Sigmoid colon (tissue), 4 donors: ENCODE results near the gene VASP.

ENCODE experiments used
- POLR2AphosphoS5 ChIP-seq, 4 donors: sonication (generic); formaldehyde crosslinking; IDR thresholded peaks; one replicate each; pipeline ENCODE4 v1.6.1; 2017; ENCODE audit warnings: antibody characterized with exemption in 4 of 4
- TF ChIP-seq, protein P1 (sequence below), 4 experiments: fragments of 450-650 bp in 3 of 4; fragments of 200-600 bp in 1 of 4; IDR thresholded peaks; one replicate each; pipeline ENCODE4 v1.5.1; 2016 to 2019; ENCODE audit warnings: antibody characterized with exemption in 4 of 4, mild to moderate bottlenecking in 3 of 4, moderate library complexity in 2 of 4

DNA sequence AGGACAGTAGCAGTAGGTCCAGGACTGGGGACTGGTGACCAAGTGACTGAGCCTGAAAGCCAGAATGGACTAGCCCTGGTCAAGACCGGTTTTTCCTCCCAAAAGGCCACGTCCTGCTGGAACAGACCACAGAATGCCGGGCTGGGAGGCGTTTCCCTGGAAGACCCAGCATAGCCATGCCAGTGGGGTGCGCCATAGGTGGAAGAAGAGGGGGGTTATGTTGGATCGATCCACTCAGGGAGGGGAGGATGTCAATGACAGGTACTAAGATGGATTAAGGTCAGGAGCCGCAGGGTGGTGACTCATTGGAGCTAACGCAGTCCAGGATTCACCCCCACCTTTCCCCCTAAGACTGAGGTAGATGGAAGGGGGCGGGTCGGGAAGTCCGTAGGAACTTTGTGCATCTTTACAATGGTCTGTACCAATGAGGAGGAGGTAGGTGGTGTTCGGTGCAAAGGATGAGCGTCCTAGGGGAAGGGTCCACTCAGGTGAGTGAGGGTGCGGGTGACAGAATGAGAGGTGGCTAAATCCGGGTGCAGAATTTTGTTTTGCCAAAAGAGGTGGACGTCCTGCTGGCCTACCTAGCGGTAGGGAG is 21.0 kb downstream of the VASP start:
- TF ChIP-seq, protein P1, sequence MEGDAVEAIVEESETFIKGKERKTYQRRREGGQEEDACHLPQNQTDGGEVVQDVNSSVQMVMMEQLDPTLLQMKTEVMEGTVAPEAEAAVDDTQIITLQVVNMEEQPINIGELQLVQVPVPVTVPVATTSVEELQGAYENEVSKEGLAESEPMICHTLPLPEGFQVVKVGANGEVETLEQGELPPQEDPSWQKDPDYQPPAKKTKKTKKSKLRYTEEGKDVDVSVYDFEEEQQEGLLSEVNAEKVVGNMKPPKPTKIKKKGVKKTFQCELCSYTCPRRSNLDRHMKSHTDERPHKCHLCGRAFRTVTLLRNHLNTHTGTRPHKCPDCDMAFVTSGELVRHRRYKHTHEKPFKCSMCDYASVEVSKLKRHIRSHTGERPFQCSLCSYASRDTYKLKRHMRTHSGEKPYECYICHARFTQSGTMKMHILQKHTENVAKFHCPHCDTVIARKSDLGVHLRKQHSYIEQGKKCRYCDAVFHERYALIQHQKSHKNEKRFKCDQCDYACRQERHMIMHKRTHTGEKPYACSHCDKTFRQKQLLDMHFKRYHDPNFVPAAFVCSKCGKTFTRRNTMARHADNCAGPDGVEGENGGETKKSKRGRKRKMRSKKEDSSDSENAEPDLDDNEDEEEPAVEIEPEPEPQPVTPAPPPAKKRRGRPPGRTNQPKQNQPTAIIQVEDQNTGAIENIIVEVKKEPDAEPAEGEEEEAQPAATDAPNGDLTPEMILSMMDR (IDR thresholded peaks at IDR 0.05) = no peak
- TF ChIP-seq POLR2AphosphoS5 (IDR thresholded peaks at IDR 0.05) = peak in 3 of 4 donors; percentile 5 to 55 (median 32)
